HepG2 (cell line): ENCODE data around the gene SLC15A1. TPM values are rescaled to one million over a fixed set of nuclear protein-coding genes. Genes with fewer than 3 reads are reported as not detected.

ENCODE experiments used
- ARHGAP35 ChIP-seq: sonication (generic); formaldehyde crosslinking; IDR thresholded peaks from 2 replicates; pipeline ENCODE4 v1.9.0; 2022; ENCODE audit warnings: mild to moderate bottlenecking, inconsistent platforms, moderate library complexity, missing genetic modification reagents, borderline replicate concordance
- ARID2 ChIP-seq: sonication (generic); formaldehyde crosslinking; IDR thresholded peaks from 2 replicates; pipeline ENCODE4 v1.8.1; 2022; ENCODE audit warnings: mild to moderate bottlenecking, missing genetic modification reagents, borderline replicate concordance
- EHMT2 ChIP-seq: fragments of 200-600 bp; sonication (generic); IDR thresholded peaks from 2 replicates; pipeline ENCODE4 v1.7.0; 2017; ENCODE audit warnings: antibody characterized with exemption, low read depth, low read length, borderline replicate concordance
- FOSL1 ChIP-seq: sonication (generic); formaldehyde crosslinking; IDR thresholded peaks from 2 replicates; pipeline ENCODE4 v1.9.0; 2021; ENCODE audit warnings: missing genetic modification reagents, borderline replicate concordance
- HNF4A ChIP-seq: sonication (generic); formaldehyde crosslinking; IDR thresholded peaks from 2 replicates; pipeline ENCODE4 v1.4.0; 2020; ENCODE audit warnings: missing genetic modification reagents
- HOXA5 ChIP-seq: sonication (generic); formaldehyde crosslinking; IDR thresholded peaks from 2 replicates; pipeline ENCODE4 v1.4.0; 2020; ENCODE audit warnings: missing genetic modification reagents
- MIER3 ChIP-seq: IDR thresholded peaks from 2 replicates; pipeline ENCODE4 v1.6.1; 2016; ENCODE audit warnings: missing compliant biosample characterization, borderline replicate concordance
- RXRB ChIP-seq: IDR thresholded peaks from 2 replicates; pipeline ENCODE4 v1.6.1; 2016; ENCODE audit warnings: borderline replicate concordance, missing genetic modification reagents, missing compliant biosample characterization
- SAFB2 ChIP-seq: sonication (generic); formaldehyde crosslinking; IDR thresholded peaks from 2 replicates; pipeline ENCODE4 v1.5.1; 2020; ENCODE audit warnings: missing genetic modification reagents, low read depth, mild to moderate bottlenecking, borderline replicate concordance
- SIX1 ChIP-seq: sonication (generic); formaldehyde crosslinking; IDR thresholded peaks from 2 replicates; pipeline ENCODE4 v1.4.0; 2020; ENCODE audit warnings: missing genetic modification reagents, borderline replicate concordance
- SOX5 ChIP-seq: IDR thresholded peaks from 2 replicates; pipeline ENCODE4 v1.6.1; 2016; ENCODE audit warnings: borderline replicate concordance
- SPEN ChIP-seq: sonication (generic); formaldehyde crosslinking; IDR thresholded peaks from 2 replicates; pipeline ENCODE4 v1.5.1; 2020; ENCODE audit warnings: low read depth, mild to moderate bottlenecking, missing genetic modification reagents
- TBX2 ChIP-seq: sonication (generic); formaldehyde crosslinking; IDR thresholded peaks from 2 replicates; pipeline ENCODE4 v1.5.0; 2020; ENCODE audit warnings: missing genetic modification reagents, mild to moderate bottlenecking, borderline replicate concordance
- TEAD3 ChIP-seq: optimal IDR thresholded peaks from 2 replicates; pipeline ENCODE3; 2016; ENCODE audit warnings: borderline replicate concordance
- ZBTB7A ChIP-seq: sonication (generic); formaldehyde crosslinking; IDR thresholded peaks from 2 replicates; pipeline ENCODE4 v1.8.0; 2022; ENCODE audit warnings: mild to moderate bottlenecking, missing genetic modification reagents
- ZNF766 ChIP-seq: sonication (generic); formaldehyde crosslinking; IDR thresholded peaks from 2 replicates; pipeline ENCODE4 v1.5.0; 2020; ENCODE audit warnings: missing genetic modification reagents, borderline replicate concordance
- ZNF879 ChIP-seq: sonication (generic); formaldehyde crosslinking; IDR thresholded peaks from 2 replicates; pipeline ENCODE4 v1.8.1; 2023; ENCODE audit warnings: missing genetic modification reagents
- polyA plus RNA-seq, 8 experiments: library from polyadenylated mRNA; depleted of rRNA in 3 of 8; stranded (reverse) in 7 of 8; unstranded in 1 of 8; fragments of >200 nt; fragmentation: Illumina TruSeq in 4 of 8; extraction: Trizol in 4 of 8; gene quantifications; 2 replicates each; pipeline versions ENCODE4 v1.2.1 to v1.2.3, GENCODE V29; 2011 to 2016; ENCODE audit warnings: low read depth in 4 of 8, missing spikeins in 1 of 8, mixed read lengths in 1 of 8; ENCODE audit not compliant: insufficient read depth in 1 of 8
- total RNA-seq, 5 experiments: library from RNA; depleted of rRNA; stranded (reverse); fragments of >200 nt; fragmentation: Illumina TruSeq; extraction: Trizol; gene quantifications; 2 replicates each; pipeline ENCODE4 v1.2.3, GENCODE V29; 2016; ENCODE audit warnings: low read depth in 1 of 5
- TF ChIP-seq, protein P1 (sequence below): sonication (generic); formaldehyde crosslinking; IDR thresholded peaks from 2 replicates; pipeline ENCODE4 v1.5.0; 2020; ENCODE audit warnings: mild to moderate bottlenecking, missing genetic modification reagents
- TF ChIP-seq, protein P2 (sequence below): sonication (generic); formaldehyde crosslinking; IDR thresholded peaks from 2 replicates; pipeline ENCODE4 v1.4.0; 2020; ENCODE audit warnings: missing genetic modification reagents, borderline replicate concordance
- TF ChIP-seq, protein P3 (sequence below): sonication (generic); formaldehyde crosslinking; conservative IDR thresholded peaks from 2 replicates; pipeline ENCODE4 v1.4.0; 2020; ENCODE audit warnings: mild to moderate bottlenecking, missing genetic modification reagents, moderate library complexity

The SLC15A1 gene
- total and polyA plus RNA-seq, 2 of the 13 experiments (the other 11 are each of a cell fraction or from before 2014, with no cell fraction given): 0.17 to 0.20 TPM

DNA sequence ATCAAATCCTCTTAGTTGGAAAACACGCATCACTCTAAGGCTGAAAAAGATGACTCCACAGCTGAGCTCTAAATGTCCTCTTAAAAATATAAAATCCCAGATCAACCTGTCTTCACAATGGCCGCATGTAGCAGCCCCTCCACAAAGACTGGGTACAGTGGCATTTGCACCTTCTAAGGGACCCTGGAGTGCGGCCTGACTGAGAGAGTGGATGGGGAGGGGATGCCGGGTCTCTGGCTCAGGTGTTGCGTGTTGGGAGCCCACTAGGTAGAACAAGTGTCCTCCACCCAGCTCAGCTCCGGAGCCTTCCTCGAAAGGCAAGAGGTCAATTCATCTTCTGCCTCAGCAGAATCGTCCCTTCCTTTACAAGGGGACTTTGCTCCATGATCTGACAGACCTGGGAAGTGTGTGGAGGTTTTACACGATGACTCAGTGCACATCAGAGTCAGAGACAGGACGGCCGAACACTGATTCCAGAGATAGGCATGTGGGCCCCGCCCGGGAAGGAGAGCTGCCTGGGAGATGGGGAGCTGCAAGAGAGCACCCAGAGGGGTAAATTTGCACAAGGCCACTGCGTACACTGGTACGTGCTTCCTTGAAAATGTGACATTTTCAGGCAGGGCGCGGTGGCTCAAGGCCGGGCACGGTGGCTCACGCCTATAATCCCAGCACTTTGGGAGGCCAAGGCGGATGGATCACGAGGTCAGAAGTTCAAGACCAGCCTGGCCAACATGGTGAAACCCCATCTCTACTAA lies 23.5 kb upstream of the SLC15A1 start (continued):
- TF ChIP-seq TBX2 (CRISPR knock-in tag) (peak; percentile 25; the same call in 1 of the 2 replicates), ZBTB7A (CRISPR knock-in tag) (no peak), HOXA5 (CRISPR knock-in tag) (no peak), MIER3 (CRISPR knock-in tag) (peak; percentile 43; the same call in 1 of the 2 replicates), EHMT2 (no peak), FOSL1 (CRISPR knock-in tag) (peak; percentile 79; the same call in 1 of the 2 replicates), ARID2 (no peak), ARHGAP35 (CRISPR knock-in tag) (no peak), TEAD3 (CRISPR knock-in tag) (peak; percentile 61), HNF4A (CRISPR knock-in tag) (peak; percentile 63), SPEN (CRISPR knock-in tag) (no peak), RXRB (CRISPR knock-in tag) (peak; percentile 58; the same call in 1 of the 2 replicates), ZNF879 (CRISPR knock-in tag) (no peak), SOX5 (CRISPR knock-in tag) (peak; percentile 46; the same call in 1 of the 2 replicates), ZNF766 (no peak), SIX1 (CRISPR knock-in tag) (no peak), SAFB2 (no peak)
- TF ChIP-seq, protein P1, sequence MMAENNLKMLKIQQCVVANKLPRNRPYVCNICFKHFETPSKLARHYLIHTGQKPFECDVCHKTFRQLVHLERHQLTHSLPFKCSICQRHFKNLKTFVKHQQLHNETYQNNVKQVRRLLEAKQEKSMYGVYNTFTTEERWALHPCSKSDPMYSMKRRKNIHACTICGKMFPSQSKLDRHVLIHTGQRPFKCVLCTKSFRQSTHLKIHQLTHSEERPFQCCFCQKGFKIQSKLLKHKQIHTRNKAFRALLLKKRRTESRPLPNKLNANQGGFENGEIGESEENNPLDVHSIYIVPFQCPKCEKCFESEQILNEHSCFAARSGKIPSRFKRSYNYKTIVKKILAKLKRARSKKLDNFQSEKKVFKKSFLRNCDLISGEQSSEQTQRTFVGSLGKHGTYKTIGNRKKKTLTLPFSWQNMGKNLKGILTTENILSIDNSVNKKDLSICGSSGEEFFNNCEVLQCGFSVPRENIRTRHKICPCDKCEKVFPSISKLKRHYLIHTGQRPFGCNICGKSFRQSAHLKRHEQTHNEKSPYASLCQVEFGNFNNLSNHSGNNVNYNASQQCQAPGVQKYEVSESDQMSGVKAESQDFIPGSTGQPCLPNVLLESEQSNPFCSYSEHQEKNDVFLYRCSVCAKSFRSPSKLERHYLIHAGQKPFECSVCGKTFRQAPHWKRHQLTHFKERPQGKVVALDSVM: no peak
- TF ChIP-seq, protein P2, sequence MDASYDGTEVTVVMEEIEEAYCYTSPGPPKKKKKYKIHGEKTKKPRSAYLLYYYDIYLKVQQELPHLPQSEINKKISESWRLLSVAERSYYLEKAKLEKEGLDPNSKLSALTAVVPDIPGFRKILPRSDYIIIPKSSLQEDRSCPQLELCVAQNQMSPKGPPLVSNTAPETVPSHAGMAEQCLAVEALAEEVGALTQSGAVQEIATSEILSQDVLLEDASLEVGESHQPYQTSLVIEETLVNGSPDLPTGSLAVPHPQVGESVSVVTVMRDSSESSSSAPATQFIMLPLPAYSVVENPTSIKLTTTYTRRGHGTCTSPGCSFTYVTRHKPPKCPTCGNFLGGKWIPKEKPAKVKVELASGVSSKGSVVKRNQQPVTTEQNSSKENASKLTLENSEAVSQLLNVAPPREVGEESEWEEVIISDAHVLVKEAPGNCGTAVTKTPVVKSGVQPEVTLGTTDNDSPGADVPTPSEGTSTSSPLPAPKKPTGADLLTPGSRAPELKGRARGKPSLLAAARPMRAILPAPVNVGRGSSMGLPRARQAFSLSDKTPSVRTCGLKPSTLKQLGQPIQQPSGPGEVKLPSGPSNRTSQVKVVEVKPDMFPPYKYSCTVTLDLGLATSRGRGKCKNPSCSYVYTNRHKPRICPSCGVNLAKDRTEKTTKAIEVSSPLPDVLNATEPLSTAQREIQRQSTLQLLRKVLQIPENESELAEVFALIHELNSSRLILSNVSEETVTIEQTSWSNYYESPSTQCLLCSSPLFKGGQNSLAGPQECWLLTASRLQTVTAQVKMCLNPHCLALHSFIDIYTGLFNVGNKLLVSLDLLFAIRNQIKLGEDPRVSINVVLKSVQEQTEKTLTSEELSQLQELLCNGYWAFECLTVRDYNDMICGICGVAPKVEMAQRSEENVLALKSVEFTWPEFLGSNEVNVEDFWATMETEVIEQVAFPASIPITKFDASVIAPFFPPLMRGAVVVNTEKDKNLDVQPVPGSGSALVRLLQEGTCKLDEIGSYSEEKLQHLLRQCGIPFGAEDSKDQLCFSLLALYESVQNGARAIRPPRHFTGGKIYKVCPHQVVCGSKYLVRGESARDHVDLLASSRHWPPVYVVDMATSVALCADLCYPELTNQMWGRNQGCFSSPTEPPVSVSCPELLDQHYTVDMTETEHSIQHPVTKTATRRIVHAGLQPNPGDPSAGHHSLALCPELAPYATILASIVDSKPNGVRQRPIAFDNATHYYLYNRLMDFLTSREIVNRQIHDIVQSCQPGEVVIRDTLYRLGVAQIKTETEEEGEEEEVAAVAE (CRISPR knock-in tag): peak; percentile 26; the same call in 1 of the 2 replicates
- TF ChIP-seq, protein P3, sequence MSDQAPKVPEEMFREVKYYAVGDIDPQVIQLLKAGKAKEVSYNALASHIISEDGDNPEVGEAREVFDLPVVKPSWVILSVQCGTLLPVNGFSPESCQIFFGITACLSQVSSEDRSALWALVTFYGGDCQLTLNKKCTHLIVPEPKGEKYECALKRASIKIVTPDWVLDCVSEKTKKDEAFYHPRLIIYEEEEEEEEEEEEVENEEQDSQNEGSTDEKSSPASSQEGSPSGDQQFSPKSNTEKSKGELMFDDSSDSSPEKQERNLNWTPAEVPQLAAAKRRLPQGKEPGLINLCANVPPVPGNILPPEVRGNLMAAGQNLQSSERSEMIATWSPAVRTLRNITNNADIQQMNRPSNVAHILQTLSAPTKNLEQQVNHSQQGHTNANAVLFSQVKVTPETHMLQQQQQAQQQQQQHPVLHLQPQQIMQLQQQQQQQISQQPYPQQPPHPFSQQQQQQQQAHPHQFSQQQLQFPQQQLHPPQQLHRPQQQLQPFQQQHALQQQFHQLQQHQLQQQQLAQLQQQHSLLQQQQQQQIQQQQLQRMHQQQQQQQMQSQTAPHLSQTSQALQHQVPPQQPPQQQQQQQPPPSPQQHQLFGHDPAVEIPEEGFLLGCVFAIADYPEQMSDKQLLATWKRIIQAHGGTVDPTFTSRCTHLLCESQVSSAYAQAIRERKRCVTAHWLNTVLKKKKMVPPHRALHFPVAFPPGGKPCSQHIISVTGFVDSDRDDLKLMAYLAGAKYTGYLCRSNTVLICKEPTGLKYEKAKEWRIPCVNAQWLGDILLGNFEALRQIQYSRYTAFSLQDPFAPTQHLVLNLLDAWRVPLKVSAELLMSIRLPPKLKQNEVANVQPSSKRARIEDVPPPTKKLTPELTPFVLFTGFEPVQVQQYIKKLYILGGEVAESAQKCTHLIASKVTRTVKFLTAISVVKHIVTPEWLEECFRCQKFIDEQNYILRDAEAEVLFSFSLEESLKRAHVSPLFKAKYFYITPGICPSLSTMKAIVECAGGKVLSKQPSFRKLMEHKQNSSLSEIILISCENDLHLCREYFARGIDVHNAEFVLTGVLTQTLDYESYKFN: peak; percentile 48; the same call in 1 of the 2 replicates
